ENCODE data around the gene POLD3. TPM values are rescaled to one million over a fixed set of nuclear protein-coding genes. Genes with fewer than 3 reads are reported as not detected.

The POLD3 gene
- polyA plus RNA-seq, 10 donors: 11.1 to 20.8 (median 14.4) TPM

DNA sequence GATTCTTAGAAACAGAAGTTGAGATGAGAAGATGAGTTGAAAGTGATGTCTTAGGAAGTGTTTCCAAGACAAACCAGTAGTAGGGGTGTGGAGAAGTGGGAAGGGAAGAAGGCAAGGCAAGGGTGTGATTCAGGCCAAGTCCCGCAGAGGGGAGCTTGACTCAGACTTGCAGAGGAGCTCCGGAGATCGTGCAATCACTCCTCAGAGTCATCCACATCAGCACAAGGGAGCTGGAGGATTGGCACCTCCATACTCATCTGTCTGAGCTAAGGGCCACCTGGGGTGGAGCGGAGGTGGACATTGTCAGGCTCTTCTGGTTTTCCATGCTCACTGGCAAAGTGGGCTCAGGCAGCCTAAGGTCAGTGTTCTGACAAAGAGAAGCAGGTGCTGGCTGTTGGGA is 94.4 kb downstream of the POLD3 start:
- no peak for DNase-seq

DNA sequence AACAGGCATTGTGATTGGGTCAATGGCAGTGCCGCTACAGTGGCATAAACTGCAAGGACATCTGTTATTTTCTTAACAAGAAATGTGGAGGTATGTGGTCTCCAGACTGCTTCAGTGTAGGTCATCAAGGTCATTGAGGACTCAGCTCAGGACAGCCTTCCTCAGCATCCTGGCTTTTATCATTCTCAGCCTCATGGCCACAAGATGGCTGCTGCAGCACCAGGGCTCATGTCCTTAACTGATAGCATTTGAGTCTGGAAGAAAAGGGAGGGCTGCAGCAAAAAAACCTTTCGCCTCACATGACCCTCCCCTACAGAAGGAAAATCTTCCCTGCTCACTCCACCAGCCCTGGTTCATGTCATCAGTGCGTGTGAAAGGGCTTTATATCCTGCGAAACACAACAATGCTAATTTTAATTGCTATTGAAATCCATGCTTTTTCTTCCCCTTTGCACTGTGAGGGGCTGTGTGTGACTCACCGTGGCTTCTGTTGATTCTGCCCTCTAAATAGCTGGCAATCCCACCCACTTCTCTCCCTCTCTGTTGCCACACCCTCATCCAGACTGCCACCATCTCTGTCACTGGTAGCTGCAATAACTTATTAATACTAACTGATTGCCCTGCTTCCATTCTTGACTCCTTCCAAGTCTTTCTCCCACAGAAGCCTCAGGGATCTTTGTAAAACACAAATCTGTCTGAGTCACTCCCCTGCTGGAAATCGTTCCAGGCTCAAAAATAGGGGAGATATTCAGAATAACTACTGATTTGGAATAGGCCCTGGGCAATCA is 95.0 kb downstream of the POLD3 start:
- DNase-seq: no peak

GRCh38 chr11:74689666-74690065 is 97.3 kb downstream of the POLD3 start:
- DNase-seq: no peak

DNA sequence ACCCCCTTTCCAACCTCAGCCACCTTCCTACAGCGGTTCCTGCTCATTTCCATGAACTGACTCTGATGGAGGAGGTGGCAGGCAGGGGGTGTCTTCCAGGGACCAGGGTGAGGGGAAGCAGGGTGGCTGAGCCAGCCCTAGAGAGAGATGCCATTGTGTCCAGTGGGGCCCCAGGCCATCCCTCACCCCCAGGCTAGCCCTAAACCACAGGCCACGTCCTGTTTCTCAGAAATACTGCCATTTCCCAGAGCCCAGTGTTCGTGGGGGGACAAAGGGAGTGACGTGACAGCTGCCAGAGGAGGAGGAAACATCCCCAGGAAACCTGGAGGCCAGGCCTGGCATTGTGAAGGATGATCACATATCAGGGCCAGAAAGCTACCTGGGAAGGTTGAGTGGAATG is 99.4 kb downstream of the POLD3 start:
- no peak for DNase-seq

Other genes starting within 250 kb of the POLD3 start
- 1 to 10 TPM; 3.0 to 6.7 (median 5.4) TPM for gene PGM2L1, start 194.1 kb upstream of the POLD3 start, polyA plus RNA-seq (ENCODE audit: insufficient read length in 10 of 10)
- 1 to 10 TPM; 1.6 to 2.9 (median 2.2) TPM for gene KCNE3, start 125.0 kb upstream of the POLD3 start, polyA plus RNA-seq (ENCODE audit: insufficient read length in 10 of 10)
- gene LIPT2, start 98.9 kb upstream of the POLD3 start, polyA plus RNA-seq (ENCODE audit: insufficient read length in 10 of 10): 1 to 10 TPM; 1.1 to 3.2 (median 2.4) TPM
- 1 to 10 TPM in 9 of 10 donors, under 1 TPM in 1; 0.41 to 7.4 (median 2.7) TPM for gene CHRDL2, start 138.8 kb downstream of the POLD3 start, polyA plus RNA-seq (ENCODE audit: insufficient read length in 10 of 10)
- 10 to 100 TPM in 9 of 10 donors, 1 to 10 TPM in 1; 8.9 to 14.0 (median 12.2) TPM for gene RNF169, start 156.3 kb downstream of the POLD3 start, polyA plus RNA-seq (ENCODE audit: insufficient read length in 10 of 10)